ENCODE measurements around the gene TRIO. TPM values are rescaled to one million over a fixed set of nuclear protein-coding genes. Genes with fewer than 3 reads are reported as not detected.

TRIO gene
- total RNA-seq, 1 experiment from 2014 or later: 68.4 TPM

DNA sequence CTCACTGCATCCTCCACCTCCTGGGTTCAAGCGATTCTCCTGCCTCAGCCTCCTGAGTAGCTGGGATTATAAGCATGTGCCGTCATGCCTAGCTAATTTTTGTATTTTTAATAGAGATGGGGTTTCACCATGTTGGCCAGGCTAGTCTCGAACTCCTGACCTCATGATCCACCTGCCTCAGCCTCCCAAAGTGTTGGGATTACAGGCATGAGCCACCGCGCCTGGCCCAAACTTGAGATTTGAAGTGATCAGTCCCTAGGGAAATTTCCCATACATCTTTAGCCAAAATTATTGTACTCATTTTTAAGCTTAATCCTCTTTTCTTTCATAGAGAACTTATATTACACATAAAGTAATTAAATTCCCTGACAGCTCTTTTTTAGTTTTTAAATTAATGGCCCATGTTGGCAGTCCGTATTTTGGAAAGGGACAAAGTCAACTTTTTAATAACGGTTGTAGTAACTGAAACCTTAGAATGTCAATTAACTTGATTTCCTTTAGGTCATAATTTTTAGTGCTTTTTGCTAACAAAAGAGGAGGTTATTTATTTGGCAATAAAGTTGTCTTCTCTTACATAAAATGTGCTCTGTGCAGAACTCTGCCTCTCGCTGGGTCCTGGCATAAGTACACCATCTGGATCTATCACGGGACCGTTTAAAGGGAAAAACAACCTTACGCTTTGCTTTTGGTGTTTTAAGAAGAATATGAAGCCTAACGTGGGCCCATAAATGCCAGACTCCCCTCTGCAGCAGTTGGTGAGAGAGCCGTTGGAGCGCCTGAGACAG is 296.1 kb downstream of the TRIO start:
- no peak overlapping the region for H3K27ac ChIP-seq (ENCODE audit: low read depth, low read length)
- H3K4me1 ChIP-seq (ENCODE audit: control insufficient read depth in 1 of 2, insufficient read depth in 2 of 2, low read length in 2 of 2): no peaks in the 10 kb centered on the region; a peak in 1 of 4 replicates
- H3K36me3 ChIP-seq (ENCODE audit: control insufficient read depth in 1 of 2, insufficient read depth in 2 of 2, low read length in 2 of 2): no peaks in the 10 kb centered on the region; a peak in 1 of 4 replicates
- no peaks in the 10 kb centered on the region for H3K27me3 ChIP-seq (ENCODE audit: insufficient read depth, low read length)
- ATAC-seq (no peak), DNase-seq (ENCODE audit: low read depth, low spot score) (no peak)
- no peaks in the 10 kb centered on the region for H4K20me1 ChIP-seq (ENCODE audit: insufficient read depth)
- H3K4me3 ChIP-seq (replicated peaks in 1 of 2; ENCODE audit: low read depth in 1 of 2, low read length in 2 of 2): no peak overlapping the region
- no peak overlapping the region for H3K9ac ChIP-seq (ENCODE audit: low read length)
- no peaks in the 10 kb centered on the region for H3K79me2 ChIP-seq (ENCODE audit: insufficient read depth, low read length)
- H3K9me3 ChIP-seq (ENCODE audit: control insufficient read depth in 1 of 2, insufficient read depth in 1 of 2, low read depth in 1 of 2, low read length in 2 of 2): no peaks in the 10 kb centered on the region
- no peak overlapping the region for H2AFZ ChIP-seq (ENCODE audit: low read depth, low read length, poor library complexity, severe bottlenecking)
- RAD21 ChIA-PET (ENCODE audit: low non-redundant PET in 1 of 2, low total read pairs in 2 of 2, uncharacterized antibody in 2 of 2, unreplicated experiment in 2 of 2): no interaction called here
- TF ChIP-seq CEBPB (IDR thresholded peaks at IDR 0.05; ENCODE audit: low read depth) (no peak), EZH2 (IDR thresholded peaks at IDR 0.05) (no peak), ZNF274 (IDR thresholded peaks at IDR 0.05; ENCODE audit: low read depth, low read length) (no peak)
- TF ChIP-seq, protein P1, sequence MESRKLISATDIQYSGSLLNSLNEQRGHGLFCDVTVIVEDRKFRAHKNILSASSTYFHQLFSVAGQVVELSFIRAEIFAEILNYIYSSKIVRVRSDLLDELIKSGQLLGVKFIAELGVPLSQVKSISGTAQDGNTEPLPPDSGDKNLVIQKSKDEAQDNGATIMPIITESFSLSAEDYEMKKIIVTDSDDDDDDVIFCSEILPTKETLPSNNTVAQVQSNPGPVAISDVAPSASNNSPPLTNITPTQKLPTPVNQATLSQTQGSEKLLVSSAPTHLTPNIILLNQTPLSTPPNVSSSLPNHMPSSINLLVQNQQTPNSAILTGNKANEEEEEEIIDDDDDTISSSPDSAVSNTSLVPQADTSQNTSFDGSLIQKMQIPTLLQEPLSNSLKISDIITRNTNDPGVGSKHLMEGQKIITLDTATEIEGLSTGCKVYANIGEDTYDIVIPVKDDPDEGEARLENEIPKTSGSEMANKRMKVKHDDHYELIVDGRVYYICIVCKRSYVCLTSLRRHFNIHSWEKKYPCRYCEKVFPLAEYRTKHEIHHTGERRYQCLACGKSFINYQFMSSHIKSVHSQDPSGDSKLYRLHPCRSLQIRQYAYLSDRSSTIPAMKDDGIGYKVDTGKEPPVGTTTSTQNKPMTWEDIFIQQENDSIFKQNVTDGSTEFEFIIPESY (IDR thresholded peaks at IDR 0.05; ENCODE audit: extremely low read depth, insufficient replicate concordance, low read length): no peak
- H3K9me2 ChIP-seq (ENCODE audit: insufficient read depth): no peaks in the 10 kb centered on the region
- POLR2A ChIA-PET: no interaction called here
- CTCF ChIA-PET: no interaction called here
- no peak overlapping the region for H3K4me2 ChIP-seq (ENCODE audit: low read length)
- BruUV-seq (replicated peaks): no TSS peak
- intact Hi-C loops (cut with micrococcal nuclease): no loop called here

DNA sequence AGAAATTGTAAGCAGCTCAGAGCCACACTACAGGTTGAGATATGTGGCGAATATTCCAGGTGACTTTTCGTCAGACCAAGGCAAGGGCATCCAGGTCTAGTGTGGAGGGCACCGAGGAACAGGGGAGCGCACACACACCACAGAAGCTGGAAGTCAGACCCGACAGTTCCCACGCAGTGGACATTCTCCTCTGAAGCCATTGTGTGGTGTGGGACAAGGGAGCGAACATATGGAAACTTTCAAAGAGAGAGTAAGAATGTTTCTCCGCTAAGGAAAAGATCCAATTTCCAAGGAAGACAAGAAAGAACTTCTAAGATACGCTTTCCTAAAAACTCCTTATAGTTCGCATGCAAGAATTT is 297.1 kb downstream of the TRIO start:
- ATAC-seq: no peak
- Histone ChIP-seq H3K9me2 (ENCODE audit: insufficient read depth) (no peaks in the 10 kb centered on the region), H3K27me3 (ENCODE audit: insufficient read depth, low read length) (no peaks in the 10 kb centered on the region), H3K4me1 (ENCODE audit: control insufficient read depth in 1 of 2, insufficient read depth in 2 of 2, low read length in 2 of 2) (no peaks in the 10 kb centered on the region; a peak in 1 of 4 replicates), H4K20me1 (ENCODE audit: insufficient read depth) (no peaks in the 10 kb centered on the region), H3K4me3 (replicated peaks in 1 of 2; ENCODE audit: low read depth in 1 of 2, low read length in 2 of 2) (no peak overlapping the region), H3K9ac (ENCODE audit: low read length) (no peak overlapping the region), H3K79me2 (ENCODE audit: insufficient read depth, low read length) (no peaks in the 10 kb centered on the region), H3K4me2 (ENCODE audit: low read length) (no peak overlapping the region), H3K27ac (ENCODE audit: low read depth, low read length) (no peak overlapping the region), H3K9me3 (ENCODE audit: control insufficient read depth in 1 of 2, insufficient read depth in 1 of 2, low read depth in 1 of 2, low read length in 2 of 2) (no peaks in the 10 kb centered on the region), H3K36me3 (ENCODE audit: control insufficient read depth in 1 of 2, insufficient read depth in 2 of 2, low read length in 2 of 2) (no peaks in the 10 kb centered on the region; a peak in 1 of 4 replicates), H2AFZ (ENCODE audit: low read depth, low read length, poor library complexity, severe bottlenecking) (no peak overlapping the region)
- TF ChIP-seq, protein P2, sequence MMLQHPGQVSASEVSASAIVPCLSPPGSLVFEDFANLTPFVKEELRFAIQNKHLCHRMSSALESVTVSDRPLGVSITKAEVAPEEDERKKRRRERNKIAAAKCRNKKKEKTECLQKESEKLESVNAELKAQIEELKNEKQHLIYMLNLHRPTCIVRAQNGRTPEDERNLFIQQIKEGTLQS (IDR thresholded peaks at IDR 0.05): no peak
- TF ChIP-seq POLR2AphosphoS5 (IDR thresholded peaks at IDR 0.05; ENCODE audit: low read depth, low read length) (no peak), SRF (IDR thresholded peaks at IDR 0.05; ENCODE audit: low read depth) (no peak)
- TF ChIP-seq, protein P3, sequence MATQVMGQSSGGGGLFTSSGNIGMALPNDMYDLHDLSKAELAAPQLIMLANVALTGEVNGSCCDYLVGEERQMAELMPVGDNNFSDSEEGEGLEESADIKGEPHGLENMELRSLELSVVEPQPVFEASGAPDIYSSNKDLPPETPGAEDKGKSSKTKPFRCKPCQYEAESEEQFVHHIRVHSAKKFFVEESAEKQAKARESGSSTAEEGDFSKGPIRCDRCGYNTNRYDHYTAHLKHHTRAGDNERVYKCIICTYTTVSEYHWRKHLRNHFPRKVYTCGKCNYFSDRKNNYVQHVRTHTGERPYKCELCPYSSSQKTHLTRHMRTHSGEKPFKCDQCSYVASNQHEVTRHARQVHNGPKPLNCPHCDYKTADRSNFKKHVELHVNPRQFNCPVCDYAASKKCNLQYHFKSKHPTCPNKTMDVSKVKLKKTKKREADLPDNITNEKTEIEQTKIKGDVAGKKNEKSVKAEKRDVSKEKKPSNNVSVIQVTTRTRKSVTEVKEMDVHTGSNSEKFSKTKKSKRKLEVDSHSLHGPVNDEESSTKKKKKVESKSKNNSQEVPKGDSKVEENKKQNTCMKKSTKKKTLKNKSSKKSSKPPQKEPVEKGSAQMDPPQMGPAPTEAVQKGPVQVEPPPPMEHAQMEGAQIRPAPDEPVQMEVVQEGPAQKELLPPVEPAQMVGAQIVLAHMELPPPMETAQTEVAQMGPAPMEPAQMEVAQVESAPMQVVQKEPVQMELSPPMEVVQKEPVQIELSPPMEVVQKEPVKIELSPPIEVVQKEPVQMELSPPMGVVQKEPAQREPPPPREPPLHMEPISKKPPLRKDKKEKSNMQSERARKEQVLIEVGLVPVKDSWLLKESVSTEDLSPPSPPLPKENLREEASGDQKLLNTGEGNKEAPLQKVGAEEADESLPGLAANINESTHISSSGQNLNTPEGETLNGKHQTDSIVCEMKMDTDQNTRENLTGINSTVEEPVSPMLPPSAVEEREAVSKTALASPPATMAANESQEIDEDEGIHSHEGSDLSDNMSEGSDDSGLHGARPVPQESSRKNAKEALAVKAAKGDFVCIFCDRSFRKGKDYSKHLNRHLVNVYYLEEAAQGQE (IDR thresholded peaks at IDR 0.05; ENCODE audit: low read depth): no peak
- ChIA-PET POLR2A (no interaction called here), RAD21 (ENCODE audit: low non-redundant PET in 1 of 2, low total read pairs in 2 of 2, uncharacterized antibody in 2 of 2, unreplicated experiment in 2 of 2) (no interaction called here), CTCF (no interaction called here)
- DNase-seq (ENCODE audit: low read depth, low spot score): no peak
- intact Hi-C loops (cut with micrococcal nuclease): no loop called here
- no TSS peak for BruUV-seq (replicated peaks)

All from HCT116 (cell line).